Measurements from ENCODE around the gene FBXO28. TPM values are rescaled to one million over a fixed set of nuclear protein-coding genes. Genes with fewer than 3 reads are reported as not detected.

FBXO28 gene
- total RNA-seq (2022; extraction: Qiagen RNA extraction), result 24.0 to 31.7 TPM (median 27.3 TPM) in 5 replicates

DNA sequence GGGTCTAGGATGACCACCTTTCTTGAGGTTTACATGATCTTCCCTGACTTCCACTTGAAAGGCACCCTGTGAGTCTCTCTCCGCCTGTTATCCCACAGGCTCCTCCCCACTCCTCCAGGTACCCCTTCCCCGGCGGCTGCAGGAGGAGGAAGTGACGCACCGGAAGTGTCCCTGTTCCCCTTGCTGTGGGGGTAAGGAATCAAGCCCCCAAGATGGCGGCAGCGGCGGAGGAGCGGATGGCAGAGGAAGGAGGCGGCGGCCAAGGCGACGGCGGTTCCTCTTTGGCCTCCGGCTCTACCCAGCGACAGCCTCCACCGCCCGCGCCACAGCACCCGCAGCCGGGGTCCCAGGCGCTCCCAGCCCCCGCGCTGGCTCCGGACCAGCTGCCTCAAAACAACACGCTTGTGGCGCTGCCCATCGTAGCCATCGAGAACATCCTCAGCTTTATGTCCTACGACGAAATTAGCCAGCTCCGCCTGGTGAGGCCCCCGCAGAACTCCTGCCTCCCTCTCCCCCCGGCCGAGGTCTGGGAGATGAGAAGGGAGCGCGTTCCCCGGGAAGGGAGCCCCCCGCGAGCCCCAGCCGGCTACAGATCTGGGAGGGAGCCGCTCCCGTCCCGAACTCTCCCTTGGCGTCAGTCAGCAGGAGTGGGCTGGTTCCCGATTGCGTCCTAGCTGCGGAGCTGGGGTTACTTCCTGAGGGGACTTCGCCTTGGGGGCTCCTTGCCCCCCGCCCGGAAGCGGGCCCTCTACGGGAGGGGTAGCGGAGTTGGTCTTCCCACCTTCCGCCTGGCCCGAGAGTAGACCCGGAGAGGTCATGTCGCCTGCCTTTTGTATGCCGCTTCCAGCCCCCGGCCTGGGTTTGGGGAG lies at the start of gene FBXO28:
Gene FBXO28, plus strand, starts transcription at position 194 of the 869 bp plus-strand sequence. Its CDS starts 19 bp downstream, at position 213.

GRCh38 chr1:224182866-224183590 lies 69.1 kb downstream of the FBXO28 start, which contains the start of gene DEGS1:
Gene DEGS1 (plus strand): TSS chr1:224183240. CDS start chr1:224183337, 97 bp downstream.

Other genes starting within 250 kb of the FBXO28 start
- gene DEGS1, start 69.1 kb downstream of the FBXO28 start, total RNA-seq (2022; extraction: Qiagen RNA extraction), result 128 to 156 TPM (median 139 TPM) in 5 replicates
- 19.1 to 23.6 TPM (median 21.2 TPM) in 5 replicates for gene NVL, start 216.1 kb downstream of the FBXO28 start, total RNA-seq (2022; extraction: Qiagen RNA extraction)
- 85.7 to 116 TPM (median 114 TPM) in 5 replicates for gene CNIH4, start 242.8 kb downstream of the FBXO28 start, total RNA-seq (2022; extraction: Qiagen RNA extraction)